Measurements from ENCODE around the gene ST14.

- no peak for TF ChIP-seq CTCF (IDR thresholded peaks at IDR 0.05)
- TF ChIP-seq POLR2A (IDR thresholded peaks at IDR 0.05) = no peak
- no peak for TF ChIP-seq POLR2AphosphoS5 (IDR thresholded peaks at IDR 0.05)
Measured at GRCh38 chr11:130144141-130144540, 15.4 kb upstream of the ST14 start.
